GM23338 (cell line): ENCODE data around the gene ZNF142. TPM values are rescaled to one million over a fixed set of nuclear protein-coding genes. Genes with fewer than 3 reads are reported as not detected.

Experiments used
- ATAC-seq: fragments of 200-7000 bp; cut with Tn5 transposase; 3 replicates; pipeline ENCODE4 v1.9.1; 2020
- DNase-seq: peaks from one replicate; pipeline ENCODE4 v3.0.0-alpha.2; 2015; ENCODE audit warnings: low spot score
- H2AFZ ChIP-seq: fragments of 200-600 bp; sonication (generic); 2 replicates; pipeline ENCODE4 v1.8.0; 2016; ENCODE audit warnings: antibody characterized with exemption, mild to moderate bottlenecking, moderate library complexity
- H3F3A ChIP-seq: fragments of 200-600 bp; sonication (generic); replicated peaks from 2 replicates; pipeline ENCODE4 v1.8.0; 2017; ENCODE audit warnings: antibody characterized with exemption, mixed run types, low read depth
- H3K27ac ChIP-seq: fragments of 200-600 bp; sonication (generic); 2 replicates; pipeline ENCODE4 v1.6.1; 2016; ENCODE audit warnings: low read depth
- H3K27me3 ChIP-seq: fragments of 200-600 bp; sonication (generic); 2 replicates; pipeline ENCODE4 v1.8.0; 2016; ENCODE audit warnings: mild to moderate bottlenecking, mixed run types, moderate library complexity; ENCODE audit not compliant: insufficient read depth
- H3K36me3 ChIP-seq: fragments of 200-600 bp; sonication (generic); 2 replicates; pipeline ENCODE4 v1.8.0; 2016; ENCODE audit warnings: mild to moderate bottlenecking; ENCODE audit not compliant: insufficient read depth
- H3K4me1 ChIP-seq: fragments of 200-600 bp; sonication (generic); 2 replicates; pipeline ENCODE4 v1.8.0; 2016; ENCODE audit warnings: mild to moderate bottlenecking, moderate library complexity; ENCODE audit not compliant: insufficient read depth
- H3K4me2 ChIP-seq: fragments of 200-600 bp; sonication (generic); 2 replicates; pipeline ENCODE4 v1.7.1; 2017; ENCODE audit warnings: mixed run types
- H3K4me3 ChIP-seq: fragments of 200-600 bp; sonication (generic); 2 replicates; pipeline ENCODE4 v1.6.1; 2016; ENCODE audit warnings: mixed run types
- H3K79me2 ChIP-seq: fragments of 200-600 bp; sonication (generic); replicated peaks from 2 replicates; pipeline ENCODE4 v1.8.0; 2017; ENCODE audit warnings: mild to moderate bottlenecking; ENCODE audit not compliant: insufficient read depth
- H3K9me2 ChIP-seq: fragments of 200-600 bp; sonication (generic); 2 replicates; pipeline ENCODE4 v1.8.0; 2017; ENCODE audit not compliant: insufficient read depth
- H4K20me1 ChIP-seq: fragments of 200-600 bp; sonication (generic); replicated peaks from 2 replicates; pipeline ENCODE4 v1.8.0; 2017; ENCODE audit warnings: mild to moderate bottlenecking; ENCODE audit not compliant: insufficient read depth
- H3K27ac Mint-ChIP-seq: 2 replicates; pipeline ENCODE4 v1.8.0; 2020; ENCODE audit warnings: inconsistent platforms, mild to moderate bottlenecking, moderate library complexity, mixed read lengths
- H3K27me3 Mint-ChIP-seq: 3 replicates; pipeline ENCODE4 v1.8.0; 2022; ENCODE audit warnings: low read depth, mild to moderate bottlenecking, moderate library complexity, mixed read lengths, inconsistent platforms; ENCODE audit not compliant: insufficient read depth, poor library complexity
- H3K36me3 Mint-ChIP-seq: 3 replicates; pipeline ENCODE4 v1.8.0; 2021; ENCODE audit warnings: low read depth, mild to moderate bottlenecking, inconsistent platforms, moderate library complexity, mixed read lengths
- H3K4me1 Mint-ChIP-seq: 3 replicates; pipeline ENCODE4 v1.8.0; 2020; ENCODE audit warnings: mild to moderate bottlenecking, inconsistent platforms, mixed read lengths
- H3K4me3 Mint-ChIP-seq: 3 replicates; pipeline ENCODE4 v1.8.0; 2021; ENCODE audit warnings: moderate library complexity, mild to moderate bottlenecking, inconsistent platforms, mixed read lengths
- H3K9me3 Mint-ChIP-seq: 3 replicates; pipeline ENCODE4 v1.8.0; 2020; ENCODE audit warnings: moderate library complexity, mild to moderate bottlenecking, inconsistent platforms, mixed read lengths
- CREB1 ChIP-seq: fragments of 250-450 bp; sonication (Bioruptor Pico); IDR thresholded peaks from 2 replicates; pipeline ENCODE4 v1.5.0; 2020; ENCODE audit warnings: low read depth, mild to moderate bottlenecking, moderate library complexity
- CTCF ChIP-seq, 2 experiments: fragments of 200-600 bp in 1 of 2; sonication (generic) in 1 of 2; conservative IDR thresholded peaks; 2 replicates each; pipeline versions ENCODE4 v1.5.1 to v1.6.1; 2016 to 2017; ENCODE audit warnings: antibody characterized with exemption in 2 of 2, low read depth in 2 of 2, mild to moderate bottlenecking in 2 of 2, moderate library complexity in 1 of 2
- NANOG ChIP-seq: IDR thresholded peaks from 2 replicates; pipeline ENCODE4 v1.6.1; 2016; ENCODE audit warnings: antibody characterized with exemption, borderline replicate concordance
- STAT1 ChIP-seq: IDR thresholded peaks from one replicate; pipeline ENCODE4 v1.6.1; 2016; ENCODE audit warnings: antibody characterized with exemption; ENCODE audit not compliant: unreplicated experiment
- ZNF114 ChIP-seq: fragments of 250-450 bp; sonication (Bioruptor Pico); IDR thresholded peaks from 2 replicates; pipeline ENCODE4 v1.5.0; 2020; ENCODE audit warnings: mild to moderate bottlenecking, moderate library complexity
- polyA plus RNA-seq: library from polyadenylated mRNA; unstranded; fragments of >200 nt; fragmentation: Nextera tagmentation; extraction: Ambion mirVana; gene quantifications from 2 replicates; pipeline ENCODE4 v1.2.1, GENCODE V29; 2016
- total RNA-seq: library from RNA; depleted of rRNA; stranded (reverse); fragments of >200 nt; shearing (Covaris generic); gene quantifications from 2 replicates; pipeline ENCODE4 v1.2.3, GENCODE V29; 2014
- TF ChIP-seq, protein P1 (sequence below): IDR thresholded peaks from one replicate; pipeline ENCODE4 v1.6.1; 2018; ENCODE audit warnings: antibody characterized with exemption; ENCODE audit not compliant: unreplicated experiment

Gene ZNF142
- total and polyA plus RNA-seq, 2 experiments from 2014 or later: 14.9 to 32.8 TPM

DNA sequence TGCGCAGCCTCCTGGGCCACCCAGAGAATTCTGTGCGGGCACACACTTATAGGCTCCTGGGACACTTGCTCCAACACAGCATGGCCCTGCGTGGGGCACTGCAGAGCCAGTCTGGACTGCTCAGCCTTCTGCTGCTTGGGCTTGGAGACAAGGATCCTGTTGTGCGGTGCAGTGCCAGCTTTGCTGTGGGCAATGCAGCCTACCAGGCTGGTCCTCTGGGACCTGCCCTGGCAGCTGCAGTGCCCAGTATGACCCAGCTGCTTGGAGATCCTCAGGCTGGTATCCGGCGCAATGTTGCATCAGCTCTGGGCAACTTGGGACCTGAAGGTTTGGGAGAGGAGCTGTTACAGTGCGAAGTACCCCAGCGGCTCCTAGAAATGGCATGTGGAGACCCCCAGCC is 39.5 kb upstream of the ZNF142 start:
- no peak overlapping the region for H3K27ac Mint-ChIP-seq
- DNase-seq: no peak
- H4K20me1 ChIP-seq: no peaks in the 10 kb centered on the region
- ATAC-seq: no peak
- no peak overlapping the region for H3K27ac ChIP-seq
- no peaks in the 10 kb centered on the region for H3K9me2 ChIP-seq
- peaks cover 3% of the 10 kb centered on the region for H3K27me3 Mint-ChIP-seq
- no peak overlapping the region for H3K4me3 Mint-ChIP-seq
- H3K36me3 ChIP-seq: peaks cover 6% of the 10 kb centered on the region
- peaks cover 6% of the 10 kb centered on the region; the same call in 2 of the 3 replicates for H3K4me1 Mint-ChIP-seq
- H3K9me3 Mint-ChIP-seq: no peaks in the 10 kb centered on the region; the same call in 2 of the 3 replicates
- H3K4me1 ChIP-seq: no peaks in the 10 kb centered on the region
- no peaks in the 10 kb centered on the region for H3K79me2 ChIP-seq
- no peak for TF ChIP-seq STAT1
- 0 out of 4 replicates have a peak, but pooled peaks of 1 of the 2 experiments have one; percentile 4 for TF ChIP-seq CTCF (conservative IDR thresholded peaks at IDR 0.05; ENCODE audit: low read depth in 2 of 2)
- TF ChIP-seq CREB1 (CRISPR knock-in tag): no peak
- peaks cover 16% of the 10 kb centered on the region for H3K36me3 Mint-ChIP-seq
- H3K4me2 ChIP-seq: no peak overlapping the region
- H3F3A ChIP-seq: no peaks in the 10 kb centered on the region
- no peak overlapping the region for H2AFZ ChIP-seq
- H3K27me3 ChIP-seq: no peaks in the 10 kb centered on the region
- H3K4me3 ChIP-seq: no peak overlapping the region

GRCh38 chr2:218694405-218695145 is 35.2 kb upstream of the ZNF142 start:
- no peak overlapping the region for H3K4me2 ChIP-seq
- Mint-ChIP-seq H3K4me1 (no peaks in the 10 kb centered on the region), H3K27me3 (peaks cover 6% of the 10 kb centered on the region), H3K27ac (no peak overlapping the region), H3K36me3 (peaks cover 25% of the 10 kb centered on the region), H3K9me3 (no peaks in the 10 kb centered on the region; the same call in 2 of the 3 replicates), H3K4me3 (no peak overlapping the region)
- no peak overlapping the region for H2AFZ ChIP-seq
- H3K9me2 ChIP-seq: no peaks in the 10 kb centered on the region
- H3K27me3 ChIP-seq: no peaks in the 10 kb centered on the region
- no peaks in the 10 kb centered on the region; the same call in none of the 2 replicates for H4K20me1 ChIP-seq
- no peaks in the 10 kb centered on the region for H3F3A ChIP-seq
- DNase-seq: no peak
- H3K79me2 ChIP-seq: no peaks in the 10 kb centered on the region
- ATAC-seq: no peak
- no peak overlapping the region for H3K4me3 ChIP-seq
- no peak overlapping the region for H3K27ac ChIP-seq
- H3K36me3 ChIP-seq: peaks cover 12% of the 10 kb centered on the region; the same call in 1 of the 2 replicates
- H3K4me1 ChIP-seq: no peaks in the 10 kb centered on the region
- TF ChIP-seq, protein P1, sequence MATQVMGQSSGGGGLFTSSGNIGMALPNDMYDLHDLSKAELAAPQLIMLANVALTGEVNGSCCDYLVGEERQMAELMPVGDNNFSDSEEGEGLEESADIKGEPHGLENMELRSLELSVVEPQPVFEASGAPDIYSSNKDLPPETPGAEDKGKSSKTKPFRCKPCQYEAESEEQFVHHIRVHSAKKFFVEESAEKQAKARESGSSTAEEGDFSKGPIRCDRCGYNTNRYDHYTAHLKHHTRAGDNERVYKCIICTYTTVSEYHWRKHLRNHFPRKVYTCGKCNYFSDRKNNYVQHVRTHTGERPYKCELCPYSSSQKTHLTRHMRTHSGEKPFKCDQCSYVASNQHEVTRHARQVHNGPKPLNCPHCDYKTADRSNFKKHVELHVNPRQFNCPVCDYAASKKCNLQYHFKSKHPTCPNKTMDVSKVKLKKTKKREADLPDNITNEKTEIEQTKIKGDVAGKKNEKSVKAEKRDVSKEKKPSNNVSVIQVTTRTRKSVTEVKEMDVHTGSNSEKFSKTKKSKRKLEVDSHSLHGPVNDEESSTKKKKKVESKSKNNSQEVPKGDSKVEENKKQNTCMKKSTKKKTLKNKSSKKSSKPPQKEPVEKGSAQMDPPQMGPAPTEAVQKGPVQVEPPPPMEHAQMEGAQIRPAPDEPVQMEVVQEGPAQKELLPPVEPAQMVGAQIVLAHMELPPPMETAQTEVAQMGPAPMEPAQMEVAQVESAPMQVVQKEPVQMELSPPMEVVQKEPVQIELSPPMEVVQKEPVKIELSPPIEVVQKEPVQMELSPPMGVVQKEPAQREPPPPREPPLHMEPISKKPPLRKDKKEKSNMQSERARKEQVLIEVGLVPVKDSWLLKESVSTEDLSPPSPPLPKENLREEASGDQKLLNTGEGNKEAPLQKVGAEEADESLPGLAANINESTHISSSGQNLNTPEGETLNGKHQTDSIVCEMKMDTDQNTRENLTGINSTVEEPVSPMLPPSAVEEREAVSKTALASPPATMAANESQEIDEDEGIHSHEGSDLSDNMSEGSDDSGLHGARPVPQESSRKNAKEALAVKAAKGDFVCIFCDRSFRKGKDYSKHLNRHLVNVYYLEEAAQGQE: no peak
- TF ChIP-seq ZNF114 (CRISPR knock-in tag) (no peak), CTCF (conservative IDR thresholded peaks at IDR 0.05; ENCODE audit: low read depth in 2 of 2) (no peak), NANOG (no peak)
